Islet of Langerhans (tissue), 1 donor: ENCODE data around the gene EZH1.
"Not testable (repeated sequence)": the region's sequence is repeated elsewhere in the genome, so short reads cannot be mapped to it uniquely, and the experiment has no call there.

ENCODE experiments used
- FAIRE-seq: peaks from one replicate; lab custom pipeline; 2011; peaks lifted over from hg19 to GRCh38; lab: Jason Lieb, UNC

EZH1 gene

DNA sequence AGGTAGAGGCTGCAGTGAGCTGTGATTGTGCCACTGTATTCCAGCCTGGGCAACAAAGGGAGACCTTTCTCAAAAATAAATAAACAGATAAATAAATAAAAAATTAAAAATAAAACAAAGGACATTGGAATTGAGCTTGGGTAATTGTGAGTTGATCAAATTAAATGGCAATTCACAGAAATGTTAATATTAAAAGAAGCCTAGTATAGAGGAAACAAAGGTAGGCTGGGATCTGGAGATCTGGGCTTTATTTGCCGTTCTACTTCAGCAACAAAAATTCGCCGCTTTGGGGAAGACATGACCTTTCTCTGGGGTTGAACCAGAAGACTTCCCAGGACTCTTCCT lies 28.1 kb upstream of the EZH1 start:
- no peak for FAIRE-seq

DNA sequence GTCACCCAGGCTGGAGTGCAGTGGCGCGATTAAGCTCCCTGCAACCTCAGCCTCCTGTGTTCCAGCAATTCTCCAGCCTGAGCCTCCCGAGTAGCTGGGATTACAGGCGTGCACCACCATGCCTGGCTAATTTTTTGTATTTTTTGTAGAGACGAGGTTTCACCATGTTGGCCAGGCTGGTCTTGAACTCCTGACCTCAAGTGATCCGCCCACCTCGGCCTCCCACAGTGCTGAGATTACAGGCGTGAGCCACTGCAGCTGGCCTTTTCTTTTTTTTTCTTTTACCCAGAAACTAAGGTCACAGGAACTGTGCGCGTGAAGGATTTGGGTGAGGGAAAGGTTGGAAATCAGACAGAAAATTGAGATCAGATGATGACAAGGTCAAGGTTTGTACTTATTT lies 25.1 kb upstream of the EZH1 start:
- not testable (repeated sequence) for FAIRE-seq

DNA sequence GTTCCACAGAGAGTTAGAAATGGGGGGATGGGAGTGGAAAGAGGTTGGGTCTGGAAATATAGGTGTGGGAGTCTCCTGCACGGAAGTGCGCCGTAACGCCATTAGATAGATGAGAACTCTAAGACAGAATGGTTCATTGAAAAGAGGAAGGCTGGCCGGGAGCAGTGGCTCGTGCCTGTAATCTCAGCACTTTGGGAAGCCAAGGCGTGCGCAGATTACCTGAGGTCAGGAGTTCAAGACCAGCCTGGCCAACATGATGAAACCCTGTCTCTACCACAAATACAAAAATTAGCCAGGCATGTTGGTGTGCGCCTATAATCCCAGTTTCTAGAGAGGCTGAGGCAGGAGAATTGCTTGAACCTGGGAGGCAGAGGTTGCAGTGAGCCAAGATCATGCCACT lies 23.2 kb upstream of the EZH1 start:
- not testable (repeated sequence) for FAIRE-seq

DNA sequence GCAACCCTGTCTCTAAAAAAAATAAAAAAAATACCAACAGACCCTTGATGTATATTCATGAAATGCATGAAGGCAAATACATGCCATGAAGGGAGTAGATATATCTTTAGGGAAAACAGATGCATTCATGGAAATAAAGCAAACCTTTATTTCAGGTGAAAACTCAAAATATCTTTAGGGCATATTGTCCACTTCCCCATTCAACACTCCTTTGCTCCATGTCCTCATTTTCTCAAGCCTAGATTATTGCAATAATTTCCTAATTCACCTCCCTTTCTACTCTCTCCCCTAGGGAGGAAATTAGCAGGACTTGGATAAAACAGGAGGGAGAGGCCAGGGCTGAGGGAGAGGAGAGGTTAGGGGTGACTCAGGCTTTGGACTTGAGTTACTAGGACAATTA lies 22.7 kb upstream of the EZH1 start:
- no peak for FAIRE-seq

DNA sequence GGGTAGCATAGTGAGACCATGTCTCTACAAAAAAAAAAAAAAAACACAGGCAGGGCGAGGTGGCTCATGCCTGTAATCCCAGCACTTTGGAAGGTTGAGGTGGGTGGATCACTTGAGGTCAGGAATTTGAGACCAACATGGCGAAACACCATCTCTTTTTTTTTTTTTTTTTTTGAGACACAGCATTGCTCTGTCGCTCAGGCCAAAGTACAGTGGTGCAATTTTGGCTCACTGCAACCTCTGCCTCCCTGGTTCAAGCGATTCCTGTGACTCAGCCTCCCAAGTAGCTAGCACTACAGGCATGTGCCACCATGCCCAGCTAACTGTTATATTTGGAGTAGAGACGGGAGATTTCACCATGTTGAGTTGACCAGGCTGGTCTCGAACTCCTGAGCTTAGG lies 21.3 kb upstream of the EZH1 start:
- FAIRE-seq = no peak

DNA sequence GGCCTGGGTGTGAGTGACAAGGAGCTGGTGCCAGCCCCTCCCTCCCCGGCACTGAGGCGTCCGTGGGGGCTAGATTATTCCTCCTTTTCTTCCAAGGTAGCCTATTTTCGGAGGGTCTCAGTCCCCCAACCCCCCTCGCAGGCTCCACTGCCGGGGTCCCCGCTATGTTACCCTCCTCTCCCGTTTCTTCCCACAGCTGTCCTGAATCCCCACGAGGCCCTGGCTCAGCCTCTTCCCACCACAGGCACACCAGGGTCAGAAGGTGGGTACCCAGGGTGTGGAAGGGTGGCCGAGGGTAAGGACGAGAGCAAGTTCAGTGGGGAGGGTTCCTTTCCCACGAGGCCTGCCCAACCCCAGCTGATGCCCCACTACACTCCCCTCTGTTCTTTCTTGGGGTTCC lies 16.8 kb upstream of the EZH1 start:
- no peak for FAIRE-seq

DNA sequence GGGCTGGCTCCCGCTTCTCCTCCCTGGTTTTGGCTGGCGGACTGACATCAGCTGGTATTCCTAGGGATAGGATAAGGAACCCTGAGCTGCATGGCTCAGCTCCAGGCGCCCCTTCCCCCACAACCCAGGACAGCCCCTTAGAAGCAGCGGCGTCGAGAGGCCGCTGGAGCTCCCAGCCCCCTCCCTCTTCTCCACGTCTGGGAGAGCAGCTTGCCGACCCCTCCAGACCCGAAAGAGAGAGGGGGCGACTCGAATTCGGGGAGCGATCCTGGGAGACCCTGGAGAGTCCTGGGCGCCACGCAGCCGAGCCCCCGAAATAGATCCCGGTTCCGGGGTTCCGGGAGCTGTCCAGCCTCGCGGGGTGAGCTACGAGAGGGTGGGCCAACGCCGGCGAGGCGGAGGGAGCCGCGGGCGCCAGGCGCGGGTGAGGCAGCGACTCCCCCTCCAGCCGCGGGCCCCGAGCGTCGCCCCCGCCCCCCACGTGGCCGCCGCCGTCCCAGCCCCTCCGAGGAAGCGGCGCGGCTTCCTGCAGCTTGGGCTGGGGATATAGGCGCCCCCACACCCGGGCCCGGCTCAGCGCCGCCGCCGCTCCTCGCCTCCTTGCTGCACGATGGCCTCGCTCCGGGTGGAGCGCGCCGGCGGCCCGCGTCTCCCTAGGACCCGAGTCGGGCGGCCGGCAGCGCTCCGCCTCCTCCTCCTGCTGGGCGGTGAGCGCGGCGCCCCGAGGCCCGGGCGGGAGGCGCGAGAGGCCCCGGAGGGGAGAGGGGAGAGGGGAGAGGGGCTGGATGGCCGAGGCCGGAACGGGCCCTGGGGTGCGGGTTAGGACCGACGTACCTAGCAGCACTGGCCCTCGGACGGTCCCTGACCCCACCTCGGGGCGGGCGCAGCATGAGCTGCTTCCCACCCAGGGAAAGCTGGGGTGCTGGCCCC lies 16.1 kb upstream of the EZH1 start, which contains the start of gene RAMP2:
Gene RAMP2, plus strand, starts transcription at position 576 of the 930 bp plus-strand sequence. Its CDS starts 35 bp downstream, at position 611.
- no peak for FAIRE-seq

DNA sequence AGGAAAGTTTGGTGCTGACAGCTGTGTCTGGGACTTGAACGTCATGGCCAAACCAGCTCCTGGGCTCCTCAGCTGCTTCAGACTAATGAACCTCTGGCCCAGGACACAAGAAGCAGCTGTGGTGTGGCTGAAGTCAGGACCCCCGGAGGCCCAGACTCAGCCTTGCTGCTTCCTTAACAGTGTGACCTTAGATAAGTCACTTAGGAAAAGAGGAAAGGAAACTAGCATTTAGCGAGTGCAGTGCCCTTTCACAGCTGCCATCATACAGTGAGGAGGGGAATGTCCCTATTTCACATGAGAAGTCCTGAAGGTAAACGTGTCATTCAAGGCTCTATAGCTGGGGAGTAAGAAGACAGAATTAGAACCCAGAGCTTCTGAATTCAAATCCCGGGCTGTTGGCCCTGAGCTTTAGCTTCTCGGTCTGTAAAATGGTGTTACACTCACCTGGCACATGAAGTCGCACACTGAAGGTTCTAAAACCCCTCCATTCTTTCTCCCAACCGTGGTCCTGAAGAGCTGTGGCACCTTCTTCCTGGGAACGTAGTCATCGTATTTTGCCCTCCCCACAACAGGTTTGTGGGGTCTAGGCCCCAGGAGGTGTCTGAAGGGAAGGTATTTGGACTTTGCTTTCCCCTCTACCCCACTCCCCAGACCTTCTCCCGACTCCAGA lies 15.3 kb upstream of the EZH1 start:
- FAIRE-seq = no peak

DNA sequence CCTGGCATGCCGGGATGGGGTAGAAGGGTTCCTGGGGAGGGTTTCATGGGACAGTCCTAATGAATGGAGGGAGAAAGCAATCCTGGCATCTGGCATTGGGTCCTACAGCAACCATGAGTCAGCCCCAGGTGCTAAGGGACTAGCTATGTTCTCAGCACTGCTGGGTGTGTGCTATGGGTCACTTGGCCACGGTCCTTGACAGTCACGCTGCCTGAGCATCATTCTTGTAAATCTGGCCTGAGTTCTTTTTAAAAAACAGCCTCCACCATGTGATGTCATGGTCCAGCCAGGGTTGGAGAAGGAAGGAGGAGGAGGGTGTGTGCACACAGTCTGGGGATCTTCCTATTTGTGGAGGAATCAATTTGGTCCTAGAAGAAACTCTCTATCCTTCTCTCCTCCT lies 9.9 kb upstream of the EZH1 start:
- no peak for FAIRE-seq

DNA sequence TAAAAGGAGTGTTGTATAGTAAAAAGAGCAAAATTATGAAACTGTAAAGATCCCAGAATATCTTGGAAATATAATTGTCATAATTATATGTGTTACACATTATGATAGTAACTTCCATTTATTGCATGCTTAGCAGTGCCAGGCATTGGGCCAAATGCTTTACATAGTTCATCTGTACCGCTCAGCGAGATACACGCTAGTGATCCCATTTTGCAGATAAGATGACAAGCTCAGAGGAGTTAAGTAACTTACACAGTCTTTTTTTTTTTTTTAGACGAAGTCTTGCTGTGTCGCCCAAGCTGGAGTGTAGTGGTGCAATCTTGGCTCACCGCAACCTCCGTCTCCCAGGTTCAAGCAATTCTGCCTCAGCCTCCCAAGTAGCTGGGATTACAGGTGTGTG lies 6.8 kb upstream of the EZH1 start:
- FAIRE-seq = no peak

DNA sequence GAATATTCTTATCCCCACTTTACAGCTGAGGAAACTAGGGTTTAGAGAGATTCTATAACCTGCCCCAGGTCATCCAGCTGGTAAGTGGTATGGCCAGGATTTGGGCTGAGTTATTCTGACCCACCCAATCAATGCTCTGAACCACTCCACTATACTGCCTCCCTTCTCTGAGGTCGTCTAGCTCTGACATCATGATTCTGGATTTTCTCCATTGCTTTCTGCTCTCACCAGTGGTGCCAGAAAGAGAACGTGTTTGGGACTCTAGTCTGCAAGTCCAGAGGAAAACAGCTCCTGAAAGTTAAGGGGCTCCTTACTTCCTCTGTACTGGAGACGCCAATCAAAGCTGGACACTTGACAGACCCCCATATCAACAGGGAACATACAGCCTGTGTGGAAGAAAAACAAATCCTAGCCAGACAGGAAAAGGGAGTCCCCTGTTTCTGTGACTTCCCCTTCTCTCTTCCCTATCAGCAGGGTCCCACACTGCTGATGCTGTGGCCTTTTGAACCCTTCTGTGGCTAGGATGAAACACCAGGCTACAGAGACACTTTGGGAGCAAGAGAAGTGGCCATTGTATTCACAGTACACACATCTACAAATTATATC lies 6.0 kb upstream of the EZH1 start:
- FAIRE-seq = no peak

DNA sequence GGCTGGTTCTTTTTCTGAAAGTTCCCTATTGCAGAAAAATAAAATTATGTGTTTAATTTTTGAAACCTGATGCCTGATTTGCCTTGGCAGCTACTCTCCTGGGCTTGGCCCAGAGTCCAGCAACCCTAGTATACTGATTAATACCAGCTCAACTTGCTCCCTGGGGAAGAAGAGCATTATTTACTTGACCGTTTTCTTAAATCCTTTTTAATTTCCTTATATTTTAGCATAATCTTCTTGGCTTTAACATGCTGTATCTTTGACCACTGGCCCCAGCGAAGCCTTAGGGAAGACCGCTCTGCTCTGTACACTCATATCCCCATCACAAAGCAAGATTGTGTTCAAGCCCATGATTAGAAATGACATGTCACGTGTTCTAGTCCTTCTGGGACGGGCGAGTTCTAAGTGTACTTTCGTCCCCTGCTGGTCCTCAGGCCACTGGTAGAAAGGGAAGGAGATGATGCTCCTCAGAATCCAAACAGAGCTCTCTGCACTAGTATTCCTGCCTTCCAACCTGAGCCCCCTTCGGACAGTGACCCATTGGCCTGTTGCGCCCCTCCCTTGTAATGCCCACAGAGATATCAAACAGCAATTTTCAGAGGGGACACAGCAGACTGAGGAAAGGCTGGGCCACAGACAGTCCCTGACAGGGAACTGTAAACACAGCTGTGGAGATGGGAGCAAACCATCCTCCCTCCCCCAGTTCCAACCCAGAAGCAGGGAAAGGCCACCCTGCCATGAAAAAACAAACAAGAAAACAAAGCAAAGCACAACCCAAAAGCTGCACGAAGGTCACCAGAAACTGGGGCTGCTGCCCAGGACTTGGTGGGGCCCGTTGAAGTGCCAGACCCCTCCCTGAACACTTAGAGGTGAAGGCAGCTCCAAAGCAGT lies 4.3 kb upstream of the EZH1 start:
- FAIRE-seq = no peak

DNA sequence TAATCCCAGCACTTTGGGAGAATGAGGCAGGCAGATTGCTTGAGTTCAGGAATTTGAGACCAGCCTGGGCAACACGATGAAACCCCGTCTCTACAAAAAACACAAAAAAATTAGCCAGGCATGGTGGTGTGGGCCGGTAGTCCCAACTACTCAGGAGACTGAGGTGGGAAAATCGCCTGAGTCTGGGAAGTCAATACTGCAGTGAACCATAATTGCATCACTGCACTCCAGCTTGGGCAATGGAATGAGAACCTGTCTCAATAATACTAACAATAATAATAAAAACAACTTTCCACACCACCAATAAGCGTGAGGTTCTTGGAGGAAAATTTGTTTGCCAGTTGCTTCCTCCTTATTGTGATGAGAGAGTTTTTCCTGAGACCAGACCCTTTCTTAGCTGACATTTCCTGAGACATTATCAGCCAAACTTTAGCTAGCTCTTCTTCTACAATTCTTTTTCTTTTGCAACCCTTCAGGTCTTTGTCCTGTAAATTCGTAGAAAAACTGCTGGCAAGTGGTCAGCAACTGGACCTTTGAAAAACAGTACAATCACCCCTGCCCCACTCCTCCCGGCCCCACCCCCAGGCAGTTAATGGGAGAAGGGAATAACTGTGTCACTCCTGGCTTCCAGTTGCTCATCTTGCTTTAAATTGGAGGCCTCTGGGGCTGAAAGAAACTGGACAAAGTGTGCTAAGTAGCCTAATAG lies 3.5 kb upstream of the EZH1 start:
- no peak for FAIRE-seq

DNA sequence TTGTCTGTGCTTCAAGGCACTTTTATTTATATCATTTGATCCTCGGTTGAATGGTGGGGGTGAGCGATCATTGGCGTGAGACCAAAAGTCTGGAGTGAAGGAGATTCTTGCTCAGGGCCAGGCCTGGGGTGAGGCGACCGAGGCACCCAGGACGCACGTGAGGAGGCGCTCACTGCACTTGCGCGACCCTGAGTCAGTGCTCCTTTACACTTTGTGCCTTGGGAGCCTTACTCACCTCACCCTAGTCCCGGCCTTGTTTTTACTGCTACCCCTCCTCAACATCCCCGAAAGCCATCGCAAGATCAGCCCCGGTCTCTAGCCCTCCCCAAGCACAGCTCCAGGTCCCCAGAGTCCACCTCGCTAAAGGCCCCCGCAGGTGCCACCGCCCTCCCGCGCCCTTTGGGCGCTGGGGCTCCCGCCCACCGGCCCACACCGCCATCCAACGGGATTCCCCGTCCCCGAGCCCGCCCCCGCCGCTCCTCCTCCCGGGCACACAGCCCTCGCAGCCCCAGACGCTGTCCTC lies 496 bp downstream of the EZH1 start:
- no peak for FAIRE-seq

DNA sequence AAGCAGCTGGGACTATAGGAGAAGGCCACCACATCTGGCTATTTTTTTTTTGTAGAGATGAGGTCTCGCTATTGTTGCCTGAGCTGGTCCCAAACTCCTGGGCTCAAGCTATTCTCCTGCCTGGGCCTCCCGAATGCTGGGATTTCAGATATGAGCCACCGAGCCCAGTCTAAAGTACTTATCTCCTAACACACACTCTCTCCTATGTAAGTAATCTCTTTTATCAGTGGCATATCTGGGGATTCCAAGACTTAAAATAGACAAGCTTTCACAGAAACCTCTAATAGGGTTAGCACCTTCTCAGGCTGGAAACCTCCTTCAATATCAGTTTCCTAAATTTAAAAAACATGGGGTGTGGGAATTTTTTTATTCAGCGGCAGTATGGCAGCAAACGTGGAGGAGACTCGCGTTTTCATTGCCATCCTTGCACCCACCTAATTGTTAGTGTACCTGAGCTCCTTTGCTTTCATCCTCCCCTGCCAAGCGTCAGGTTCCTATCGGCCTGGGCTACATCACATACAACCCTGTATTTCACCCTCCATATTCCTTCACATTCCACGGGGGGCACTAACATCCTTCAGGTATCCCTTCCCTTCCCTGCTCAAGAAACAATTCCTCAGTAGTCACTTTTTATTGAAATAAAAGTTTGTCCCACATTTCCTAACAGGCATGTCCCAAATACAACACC lies 1.1 kb downstream of the EZH1 start:
- no peak for FAIRE-seq

DNA sequence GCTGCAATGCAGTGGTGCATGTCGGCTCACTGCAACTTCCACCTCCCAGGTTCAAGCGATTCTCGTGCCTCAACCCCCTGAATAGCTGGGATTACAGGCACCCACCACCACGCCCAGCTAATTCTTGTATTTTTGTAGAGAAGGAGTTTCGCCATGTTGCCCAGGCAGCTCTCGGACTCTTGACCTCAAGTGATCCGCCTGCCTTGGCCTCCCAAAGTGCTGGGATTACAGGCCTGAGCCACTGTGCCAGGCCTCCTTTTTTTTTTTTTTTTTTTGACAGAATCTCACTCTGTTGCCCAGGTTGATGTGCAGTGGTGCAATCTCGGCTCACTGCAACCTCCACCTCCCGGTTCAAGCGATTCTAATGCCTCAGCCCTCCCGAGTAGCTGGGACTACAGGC lies 1.9 kb downstream of the EZH1 start:
- not testable (repeated sequence) for FAIRE-seq

DNA sequence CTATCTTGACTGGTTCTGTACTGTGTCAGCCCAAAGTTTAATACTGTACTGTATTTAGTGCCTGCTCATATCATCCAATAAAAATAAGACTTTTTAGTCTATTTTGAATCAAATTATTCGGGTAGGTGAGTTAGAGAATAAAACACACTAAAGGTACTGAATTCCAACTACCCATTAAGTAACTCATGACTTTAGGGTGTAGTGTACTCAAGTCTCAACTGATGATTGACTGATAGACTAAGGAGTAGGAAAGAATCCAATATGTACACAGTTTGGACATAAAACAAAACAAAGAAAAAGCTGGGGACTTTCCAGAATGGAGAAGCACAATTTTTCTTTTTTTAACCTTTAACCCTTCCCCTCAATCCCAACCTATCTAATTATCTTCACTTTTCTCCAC lies 4.1 kb downstream of the EZH1 start:
- no peak for FAIRE-seq

DNA sequence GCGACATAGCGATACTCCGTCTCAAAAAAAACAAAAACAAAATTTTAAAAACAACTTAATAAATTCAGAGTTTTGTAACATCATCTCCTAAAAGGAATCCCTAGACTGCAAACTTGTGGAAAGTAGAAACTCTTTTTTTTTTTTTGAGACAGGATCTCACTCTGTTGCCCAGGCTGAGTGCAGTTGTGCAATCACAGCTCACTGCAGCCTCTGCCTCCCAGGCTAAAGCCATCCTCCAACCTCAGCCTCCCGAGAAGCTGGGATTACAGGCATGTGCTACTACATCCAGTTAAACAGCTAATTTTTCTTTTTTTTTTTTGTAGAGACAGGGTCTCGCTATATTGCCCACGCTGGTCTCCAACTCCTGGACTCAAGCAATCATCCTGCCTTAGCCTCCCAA lies 19.7 kb downstream of the EZH1 start:
- FAIRE-seq = no peak

DNA sequence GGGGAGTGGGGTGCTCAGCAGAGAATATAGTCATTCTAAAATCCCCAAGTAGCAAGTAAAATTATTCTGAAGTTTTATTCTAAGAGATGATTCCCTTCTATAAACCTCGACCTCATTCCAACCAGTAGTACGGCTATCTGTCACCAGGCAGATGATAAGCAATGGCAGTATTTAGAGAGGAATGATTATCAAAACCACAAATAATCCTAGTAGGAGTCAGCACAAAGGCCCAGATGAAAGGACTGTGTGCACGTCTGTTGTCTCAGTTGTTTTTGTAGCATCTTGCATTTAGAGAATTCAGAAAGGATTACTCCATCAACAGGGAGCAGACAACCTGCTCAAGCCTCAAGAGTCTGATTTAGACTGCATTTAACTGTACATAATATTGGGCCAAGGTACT lies 21.2 kb downstream of the EZH1 start:
- FAIRE-seq = no peak

DNA sequence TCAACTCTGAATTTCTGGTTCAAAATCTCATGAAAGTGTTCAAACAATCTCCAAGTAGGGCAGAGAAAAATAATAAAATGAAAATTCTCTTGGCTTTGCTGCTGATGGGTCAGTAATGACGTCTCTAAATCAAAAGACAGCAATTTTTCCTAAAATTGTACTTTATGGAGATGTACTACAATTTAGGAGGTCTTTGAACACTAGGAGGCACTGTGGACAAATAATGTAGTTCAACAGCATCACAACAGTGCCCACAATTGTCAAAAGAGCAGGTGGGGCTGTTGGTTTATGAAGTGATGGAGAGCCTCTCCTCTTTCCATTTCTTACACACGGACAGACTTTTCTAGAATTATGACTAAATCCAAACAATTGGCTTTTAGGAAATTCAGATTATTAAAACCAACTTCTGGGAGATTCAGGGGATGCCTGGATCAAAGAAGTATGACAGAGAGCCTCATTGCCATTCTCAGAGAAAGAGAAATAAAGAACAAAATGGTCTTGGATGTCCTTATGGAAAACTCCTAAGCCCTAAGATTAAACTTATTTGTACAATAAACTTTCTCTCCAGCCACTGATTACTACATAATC lies 23.8 kb downstream of the EZH1 start:
- peak; percentile 96 for FAIRE-seq
